Activated CD4-positive, alpha-beta T cell treated with anti-CD3 and anti-CD28 coated beads for 36 hours (primary cell): ENCODE results near the gene PKNOX1. TPM values are rescaled to one million over a fixed set of nuclear protein-coding genes. Genes with fewer than 3 reads are reported as not detected.
"Not testable (repeated sequence)": the region's sequence is repeated elsewhere in the genome, so short reads cannot be mapped to it uniquely, and the experiment has no call there.

Experiments used
- ATAC-seq: fragments of 200-7000 bp; cut with Tn5 transposase; one replicate; pipeline ENCODE4 v1.10.0; 2021; ENCODE audit warnings: mild to moderate bottlenecking, moderate library complexity
- CTCF ChIA-PET: fragments of 350-600 bp; sonication (Branson Sonifier 250); formaldehyde crosslinking; loops from one replicate; lab custom pipeline; 2021; ENCODE audit warnings: antibody characterized with exemption; lab: Charles Lee
- POLR2A ChIA-PET: fragments of 350-600 bp; sonication (Branson Sonifier 250); formaldehyde crosslinking; loops from one replicate; lab custom pipeline; 2021; ENCODE audit warnings: antibody characterized with exemption, inconsistent platforms; lab: Charles Lee
- DNase-seq: peaks from one replicate; pipeline ENCODE4 v3.0.0-alpha.2; 2020
- H3K27ac Mint-ChIP-seq: one replicate; pipeline ENCODE4 v1.8.0; 2021; ENCODE audit warnings: mixed read lengths
- H3K27me3 Mint-ChIP-seq: one replicate; pipeline ENCODE4 v1.8.0; 2021; ENCODE audit warnings: mixed read lengths
- H3K36me3 Mint-ChIP-seq: one replicate; pipeline ENCODE4 v1.8.0; 2021; ENCODE audit warnings: low read depth, mixed read lengths
- H3K4me1 Mint-ChIP-seq: one replicate; pipeline ENCODE4 v1.8.0; 2021; ENCODE audit warnings: mixed read lengths
- H3K4me3 Mint-ChIP-seq: one replicate; pipeline ENCODE4 v1.8.0; 2021; ENCODE audit warnings: mild to moderate bottlenecking, moderate library complexity, mixed read lengths
- H3K9me3 Mint-ChIP-seq: one replicate; pipeline ENCODE4 v1.8.0; 2021; ENCODE audit warnings: low read depth, mixed read lengths
- intact Hi-C, 2 experiments: fragments of 100-400 bp; cut with DNase I in 1 of 2; cut with micrococcal nuclease in 1 of 2; formaldehyde crosslinking; loops; one replicate each; pipeline versions ENCODE4 v1.14.2 to v1.15.1; 2022 to 2024; cut with DNase I, micrococcal nuclease
- total RNA-seq, 2 experiments: library from RNA; stranded (reverse); gene quantifications; one replicate each; pipeline ENCODE4 v1.2.3, GENCODE V29; 2021

Gene PKNOX1, protein sequence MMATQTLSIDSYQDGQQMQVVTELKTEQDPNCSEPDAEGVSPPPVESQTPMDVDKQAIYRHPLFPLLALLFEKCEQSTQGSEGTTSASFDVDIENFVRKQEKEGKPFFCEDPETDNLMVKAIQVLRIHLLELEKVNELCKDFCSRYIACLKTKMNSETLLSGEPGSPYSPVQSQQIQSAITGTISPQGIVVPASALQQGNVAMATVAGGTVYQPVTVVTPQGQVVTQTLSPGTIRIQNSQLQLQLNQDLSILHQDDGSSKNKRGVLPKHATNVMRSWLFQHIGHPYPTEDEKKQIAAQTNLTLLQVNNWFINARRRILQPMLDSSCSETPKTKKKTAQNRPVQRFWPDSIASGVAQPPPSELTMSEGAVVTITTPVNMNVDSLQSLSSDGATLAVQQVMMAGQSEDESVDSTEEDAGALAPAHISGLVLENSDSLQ
- total RNA-seq = 10 to 100 TPM; 13.4 to 14.8 TPM

DNA sequence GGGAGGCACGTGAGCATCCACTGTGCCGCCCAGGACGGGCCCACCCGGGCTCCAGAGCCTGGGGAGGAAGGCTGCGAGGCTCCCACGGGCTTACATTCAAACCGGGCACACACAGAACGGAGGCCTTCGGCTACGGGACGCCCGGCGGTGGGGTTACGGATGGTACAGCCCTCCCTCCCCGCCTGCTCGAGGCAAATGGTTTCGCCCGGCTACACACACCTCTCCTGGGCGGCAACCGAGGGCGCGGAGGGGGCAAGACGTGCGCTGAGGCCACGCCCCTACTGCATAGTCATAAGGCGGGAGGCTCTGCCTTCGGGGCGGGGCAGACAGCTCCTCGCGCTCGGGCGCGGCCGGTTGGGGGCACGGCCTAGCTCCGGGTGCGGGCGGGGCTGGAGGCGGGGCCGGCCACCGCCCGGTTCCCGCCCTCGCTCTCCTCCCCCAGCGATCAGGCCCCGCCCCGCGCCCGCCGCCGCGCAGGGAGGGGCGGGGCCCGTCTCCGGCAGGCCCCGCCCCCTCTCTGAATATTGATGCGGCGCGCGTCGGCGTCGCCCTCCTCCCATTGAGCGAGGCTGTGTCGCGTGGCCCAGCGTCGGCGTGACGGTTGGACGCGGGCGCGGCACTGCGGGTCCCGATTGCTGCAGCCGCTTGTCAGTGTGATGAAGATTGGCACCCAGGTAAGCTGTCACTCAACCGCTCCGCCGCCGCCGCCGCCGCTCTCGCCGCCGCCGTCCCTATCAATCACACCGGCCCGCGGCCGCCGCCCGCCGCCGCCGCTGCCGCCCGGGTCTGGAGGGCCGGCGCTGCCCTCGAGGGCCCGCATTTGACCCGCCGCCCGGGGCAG, at the start of gene PKNOX1:
PKNOX1 (plus strand) TSS at position 572 of the 841 bp plus-strand sequence. CDS start 29,820 bp downstream, outside the sequence.
- Mint-ChIP-seq H3K4me1 (peaks cover 30% of the 10 kb centered on the region), H3K36me3 (peaks cover 21% of the 10 kb centered on the region), H3K4me3 (peak within 1 kb of the TSS; percentile 85), H3K27me3 (no peaks in the 10 kb centered on the region), H3K9me3 (no peaks in the 10 kb centered on the region), H3K27ac (peak within 1 kb of the TSS; percentile 94)
- POLR2A ChIA-PET = interaction anchor here (0.6 to 1.5 kb wide), 4 partner anchors 82 to 524 kb away, joined by 3 to 8 read pairs (median 4); partner anchors contain the start of gene NDUFV3
- CTCF ChIA-PET = no interaction called here
- intact Hi-C loops = loop anchor here (1.0 to 10.0 kb wide), 14 partner anchors 50 to 1898 kb away; partner anchors contain the start of genes CFAP410 (in 2 of the 2), HSF2BP (in 2 of the 2), NDUFV3 (in 2 of the 2) and RRP1B (in 2 of the 2)
- DNase-seq = peak; percentile 100
- peak; percentile 89 for ATAC-seq

DNA sequence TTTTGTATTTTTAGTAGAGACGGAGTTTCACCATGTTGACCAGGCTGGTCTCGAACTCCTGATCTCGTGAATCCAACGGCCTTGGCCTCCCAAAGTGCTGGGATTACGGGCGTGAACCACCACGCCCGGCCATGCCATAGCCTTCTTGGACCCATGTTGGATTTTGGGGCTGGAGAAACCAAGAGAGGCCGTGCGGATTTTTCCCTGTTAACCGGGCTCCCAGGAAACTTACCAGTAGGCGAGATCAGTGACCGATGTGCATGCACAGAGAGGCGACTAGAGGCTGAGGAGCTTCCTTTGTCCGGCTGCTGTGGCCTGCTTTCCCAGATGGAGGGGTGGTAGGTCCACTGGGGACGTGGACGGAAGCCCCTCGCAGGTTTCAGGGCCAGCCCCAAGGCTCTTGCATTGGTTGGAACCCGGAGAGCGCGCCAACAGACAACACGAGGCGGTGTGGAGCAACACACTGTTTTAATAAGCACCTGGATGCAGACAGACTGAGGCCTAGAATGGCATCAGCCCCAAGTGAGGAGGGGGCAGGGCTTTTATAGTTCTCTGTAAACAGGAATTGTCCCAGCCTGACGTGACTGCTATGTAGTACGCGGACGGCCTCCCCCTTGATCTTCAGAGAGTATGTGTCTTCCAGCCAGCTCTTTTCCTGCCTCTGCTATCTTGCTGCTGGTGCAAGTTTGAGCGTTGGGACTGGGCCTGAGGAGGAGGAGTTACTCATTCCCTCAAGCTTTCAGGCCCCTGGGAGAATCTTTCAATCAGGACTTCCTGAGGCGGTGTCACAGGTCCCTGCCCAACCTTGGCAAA, 49.0 kb upstream of the PKNOX1 start, which contains the start of gene ERVH48-1:
ERVH48-1 (minus strand) TSS at position 517 of the 813 bp plus-strand sequence. CDS start 6,624 bp downstream, outside the sequence.
- H3K27me3 Mint-ChIP-seq = no peaks in the 10 kb centered on the region
- DNase-seq (peak; percentile 43), ATAC-seq (peak; percentile 21)
- no peaks in the 10 kb centered on the region for H3K9me3 Mint-ChIP-seq
- H3K4me3 Mint-ChIP-seq = peak within 1 kb of the TSS; percentile 52
- ChIA-PET CTCF (no interaction called here), POLR2A (no interaction called here)
- H3K36me3 Mint-ChIP-seq = no peaks in the 10 kb centered on the region
- peak within 1 kb of the TSS; percentile 79 for H3K27ac Mint-ChIP-seq
- intact Hi-C loops = loop anchor here in 1 of 2 experiments (2.0 kb wide), 1 partner anchor 719 kb away; no protein-coding TSS in a partner anchor
- peaks cover 24% of the 10 kb centered on the region for H3K4me1 Mint-ChIP-seq

DNA sequence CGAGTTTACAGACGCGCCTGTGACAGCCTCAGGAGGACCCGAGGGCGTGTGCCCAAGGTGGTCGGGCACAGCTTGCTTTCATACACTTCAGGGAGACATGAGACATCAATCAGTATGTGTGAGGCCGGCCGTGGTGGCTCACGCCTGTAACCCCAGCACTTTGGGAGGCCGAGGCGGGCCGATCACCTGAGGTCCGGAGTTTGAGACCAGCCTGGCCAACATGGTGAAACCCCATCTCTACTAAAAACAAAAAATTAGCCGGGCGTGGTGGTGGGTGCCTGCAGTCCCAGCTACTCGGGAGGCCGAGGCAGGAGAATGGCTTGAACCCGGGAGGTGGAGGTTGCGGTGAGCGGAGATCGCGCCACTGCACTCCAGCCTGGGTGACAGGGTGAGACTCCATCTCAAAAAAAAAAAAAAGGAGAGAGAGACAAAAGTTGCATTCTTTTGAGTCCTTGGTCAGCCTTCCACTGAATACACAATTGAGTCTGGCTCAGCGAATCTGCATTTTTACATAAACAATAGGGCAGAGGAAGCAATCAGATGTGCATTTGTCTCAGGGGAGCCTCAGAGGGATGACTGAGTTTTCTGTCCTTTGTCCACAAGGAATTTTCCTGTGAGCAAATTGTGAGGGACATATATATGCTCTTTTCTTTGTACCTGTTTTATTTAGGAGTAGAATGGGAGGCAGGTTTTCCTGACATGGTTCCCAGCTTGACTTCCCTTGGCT, 46.7 kb upstream of the PKNOX1 start:
- DNase-seq, H3K27me3 Mint-ChIP-seq, H3K27ac Mint-ChIP-seq, ATAC-seq, H3K36me3 Mint-ChIP-seq, intact Hi-C loops, H3K9me3 Mint-ChIP-seq, POLR2A ChIA-PET, H3K4me3 Mint-ChIP-seq: not testable (repeated sequence)
- CTCF ChIA-PET = interaction anchor here (0.6 to 1.7 kb wide), 2 partner anchors 10 to 50 kb away, joined by 3 to 4 read pairs; no protein-coding TSS in a partner anchor
- H3K4me1 Mint-ChIP-seq = peaks cover 24% of the 10 kb centered on the region

DNA sequence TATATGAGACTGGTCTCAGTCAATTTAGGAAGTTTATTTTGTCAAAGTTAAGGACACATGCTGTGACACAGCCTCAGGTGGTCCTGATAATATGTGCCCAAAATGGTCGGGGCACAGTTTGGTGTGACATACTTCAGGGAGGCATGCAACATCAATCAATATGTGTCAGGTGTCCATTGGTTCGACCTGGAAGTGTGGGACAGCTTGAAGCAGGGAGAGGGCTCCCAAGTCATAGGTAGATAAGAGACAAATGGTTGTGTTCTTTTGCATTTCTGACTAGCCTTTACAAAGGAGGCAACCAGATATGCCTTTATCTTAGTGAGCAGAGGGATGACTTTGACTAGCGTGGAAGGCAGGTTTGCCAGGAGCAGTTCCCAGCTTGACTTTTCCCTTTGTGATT, 44.4 kb upstream of the PKNOX1 start:
- POLR2A ChIA-PET = no interaction called here
- Mint-ChIP-seq H3K4me1 (peaks cover 8% of the 10 kb centered on the region), H3K27me3 (no peaks in the 10 kb centered on the region), H3K36me3 (no peaks in the 10 kb centered on the region), H3K27ac (no peak overlapping the region), H3K9me3 (no peaks in the 10 kb centered on the region), H3K4me3 (no peak overlapping the region)
- CTCF ChIA-PET = no interaction called here
- intact Hi-C loops = no loop called here
- no peak for ATAC-seq
- no peak for DNase-seq

DNA sequence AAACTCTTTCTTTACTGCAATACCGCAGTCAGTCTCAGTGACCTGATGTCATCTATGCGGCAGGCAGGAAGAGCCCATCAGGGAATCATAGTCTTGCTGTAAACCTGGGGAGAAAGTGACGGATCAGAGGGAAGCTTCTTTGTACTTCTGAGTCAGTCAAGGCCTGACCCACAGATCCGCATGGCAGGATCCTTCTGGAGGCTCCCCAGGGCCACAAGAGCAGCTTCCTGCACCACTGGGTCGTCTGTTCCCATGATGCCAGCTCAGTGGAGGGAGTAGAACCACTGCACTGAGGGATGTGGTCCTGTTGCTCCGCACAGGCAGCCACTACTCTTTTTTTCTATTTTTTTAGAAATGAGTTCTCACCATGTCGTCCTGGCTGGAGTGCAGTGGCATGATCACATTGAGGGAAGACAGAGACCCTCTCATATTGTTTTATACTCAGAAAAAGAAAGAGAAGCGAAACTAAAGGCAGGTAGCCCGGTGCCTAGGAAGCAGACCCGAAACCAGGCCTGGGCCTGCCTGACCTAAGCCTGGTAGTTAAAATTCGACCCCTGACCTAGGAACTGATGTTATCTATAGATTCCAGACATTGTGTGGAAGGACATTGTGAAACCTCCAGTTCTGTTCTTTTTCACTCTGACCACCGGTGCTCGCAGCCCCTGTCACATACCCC, 42.7 kb upstream of the PKNOX1 start:
- Mint-ChIP-seq H3K4me1 (no peaks in the 10 kb centered on the region), H3K27me3 (no peaks in the 10 kb centered on the region), H3K27ac (no peak overlapping the region), H3K4me3 (no peak overlapping the region), H3K36me3 (no peaks in the 10 kb centered on the region), H3K9me3 (no peaks in the 10 kb centered on the region)
- ChIA-PET CTCF (no interaction called here), POLR2A (no interaction called here)
- DNase-seq = no peak
- intact Hi-C loops = no loop called here
- ATAC-seq = no peak

DNA sequence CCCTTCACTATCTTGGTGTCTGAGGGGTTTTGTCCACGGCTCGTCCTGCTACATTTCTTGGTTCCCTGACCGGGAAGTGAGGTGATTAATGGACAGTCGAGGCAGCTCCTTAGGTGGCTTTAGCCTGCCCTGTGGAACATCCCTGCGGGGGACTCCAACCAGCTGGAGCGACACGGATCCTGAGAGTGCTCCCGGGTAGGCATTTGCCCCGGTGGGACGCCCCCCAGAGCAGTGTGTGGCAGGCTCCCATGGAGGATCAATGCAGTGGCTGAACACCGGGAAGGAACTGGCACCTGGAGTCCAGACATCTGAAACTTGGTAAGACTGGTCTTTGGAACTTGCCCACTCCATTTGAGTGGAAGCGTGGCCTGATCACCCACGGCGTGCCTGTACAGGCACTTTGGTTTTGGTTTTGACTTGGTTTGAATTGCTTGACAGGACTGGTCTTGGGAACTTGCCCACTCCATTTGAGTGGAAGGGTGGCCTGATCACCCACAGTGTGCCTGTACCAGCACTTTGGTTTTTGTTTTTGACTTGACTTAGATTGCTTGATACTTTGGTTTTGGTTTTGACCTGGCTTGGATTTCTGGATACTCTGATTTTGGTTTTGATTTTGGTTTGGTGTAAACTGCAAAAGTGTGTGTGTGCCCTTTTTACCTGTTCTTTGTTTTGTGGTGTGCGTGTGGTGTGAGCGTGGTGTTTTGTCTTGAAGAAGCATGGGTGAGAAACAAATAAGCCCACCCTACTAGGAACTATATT, 41.8 kb upstream of the PKNOX1 start:
- CTCF ChIA-PET, H3K27me3 Mint-ChIP-seq: not testable (repeated sequence)

DNA sequence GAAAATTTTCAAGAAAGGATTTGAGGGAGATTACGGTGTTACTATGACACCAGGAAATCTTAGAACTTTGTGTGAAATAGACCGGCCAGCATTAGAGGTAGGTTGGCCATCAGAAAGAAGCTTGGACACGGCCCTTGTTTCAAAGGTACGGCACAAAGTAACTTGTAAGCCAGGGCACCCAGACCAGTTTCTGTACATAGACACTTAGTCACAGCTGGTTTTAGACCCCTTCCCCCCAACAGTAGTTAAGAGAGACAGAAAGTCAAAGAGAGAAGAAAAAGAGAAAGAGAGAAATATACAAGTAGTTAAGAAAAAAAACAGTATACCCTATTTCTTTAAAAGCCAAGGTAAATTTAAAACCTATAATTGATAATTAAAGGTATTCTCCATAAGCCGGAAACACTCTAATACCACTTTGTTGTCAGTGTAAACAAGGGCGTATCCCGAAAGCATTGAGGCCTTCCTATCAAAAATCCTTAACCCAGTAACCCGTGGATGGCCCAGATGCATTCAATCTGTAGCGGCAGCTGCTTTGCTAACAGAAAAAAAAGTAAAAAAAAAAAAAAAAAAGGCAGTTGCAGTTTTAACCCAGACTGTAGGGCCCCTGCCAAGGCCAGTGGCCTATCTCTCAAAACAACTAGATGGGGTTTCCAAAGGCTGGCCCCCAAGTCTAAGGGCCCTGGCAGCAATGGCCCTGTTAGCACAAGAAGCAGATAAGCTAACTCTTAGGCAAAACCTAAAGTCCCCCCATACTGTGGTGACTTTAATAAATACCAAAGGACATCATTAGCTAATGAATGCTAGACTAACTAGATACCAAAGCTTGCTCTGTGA, 41.0 kb upstream of the PKNOX1 start:
- POLR2A ChIA-PET = interaction anchor here (0.7 kb wide), 1 partner anchor 60 kb away, joined by 3 read pairs; no protein-coding TSS in a partner anchor
- H3K4me3 Mint-ChIP-seq, H3K4me1 Mint-ChIP-seq, H3K27me3 Mint-ChIP-seq, DNase-seq, H3K27ac Mint-ChIP-seq, H3K36me3 Mint-ChIP-seq, H3K9me3 Mint-ChIP-seq, intact Hi-C loops, CTCF ChIA-PET, ATAC-seq: not testable (repeated sequence)

More for the DNA sequence above, 41.8 kb upstream of the PKNOX1 start:
- H3K27ac Mint-ChIP-seq, H3K36me3 Mint-ChIP-seq, DNase-seq, H3K4me3 Mint-ChIP-seq, H3K9me3 Mint-ChIP-seq, H3K4me1 Mint-ChIP-seq, intact Hi-C loops, ATAC-seq: not testable (repeated sequence)
- POLR2A ChIA-PET = interaction anchor here (0.7 kb wide), 1 partner anchor 60 kb away, joined by 3 read pairs; no protein-coding TSS in a partner anchor

DNA sequence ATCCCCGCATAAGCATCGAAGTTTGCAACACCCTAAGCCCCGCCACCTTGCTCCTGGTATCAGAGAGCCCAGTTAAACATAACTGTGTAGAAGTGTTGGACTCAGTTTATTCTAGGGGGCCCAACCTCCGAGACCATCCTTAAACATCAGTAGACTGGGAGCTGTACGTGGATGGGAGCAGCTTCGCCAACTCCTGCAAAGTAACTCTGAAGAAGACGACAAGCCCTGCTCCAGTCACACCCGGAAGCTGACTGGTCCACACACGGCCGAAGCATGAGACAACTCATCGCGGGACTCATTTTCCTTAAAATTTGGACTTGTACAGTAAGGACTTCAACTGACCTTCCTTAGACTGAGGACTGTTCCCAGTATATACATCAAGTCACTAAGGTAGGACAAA, 40.4 kb upstream of the PKNOX1 start:
- H3K27ac Mint-ChIP-seq, H3K9me3 Mint-ChIP-seq, CTCF ChIA-PET, H3K27me3 Mint-ChIP-seq, H3K36me3 Mint-ChIP-seq, H3K4me1 Mint-ChIP-seq, intact Hi-C loops, DNase-seq, ATAC-seq, H3K4me3 Mint-ChIP-seq, POLR2A ChIA-PET: not testable (repeated sequence)

DNA sequence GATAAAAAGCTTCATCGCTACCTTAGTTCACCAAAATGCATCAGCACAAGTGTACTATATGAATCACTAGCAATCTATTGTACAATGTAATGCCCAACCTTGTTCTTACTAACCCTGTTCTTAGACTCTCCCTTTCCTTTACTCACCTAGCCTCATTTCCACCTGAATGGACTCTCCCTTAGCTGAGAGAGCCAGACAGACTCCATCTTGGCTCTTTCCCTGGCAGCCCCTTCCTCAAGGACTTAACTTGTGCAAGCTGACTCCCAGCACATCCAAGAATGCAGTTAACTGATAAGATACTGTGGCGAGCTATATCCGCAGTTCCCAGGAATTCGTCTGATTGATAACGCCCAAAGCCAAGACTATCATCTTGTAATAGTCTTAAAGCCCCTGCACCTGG, 38.0 kb upstream of the PKNOX1 start:
- CTCF ChIA-PET = interaction anchor here (0.6 kb wide), 1 partner anchor 29 kb away, joined by 4 read pairs; no protein-coding TSS in a partner anchor
- H3K4me1 Mint-ChIP-seq, H3K36me3 Mint-ChIP-seq, H3K9me3 Mint-ChIP-seq, H3K4me3 Mint-ChIP-seq, ATAC-seq, H3K27me3 Mint-ChIP-seq, POLR2A ChIA-PET, DNase-seq, H3K27ac Mint-ChIP-seq: not testable (repeated sequence)
- intact Hi-C loops = loop anchor here in 1 of 2 experiments (5.0 kb wide), 1 partner anchor 859 kb away; no protein-coding TSS in a partner anchor
